Activated T-cell treated with anti-CD3 and anti-CD28 coated beads for 24 hours (primary cell): ENCODE results near the gene CUX1.
A peak's percentile ranks its signal among the peaks of the same experiment; 100 is the strongest.
"Not testable (repeated sequence)": the region's sequence is repeated elsewhere in the genome, so short reads cannot be mapped to it uniquely, and the experiment has no call there.

ENCODE experiments used
- DNase-seq: peaks from one replicate; pipeline ENCODE4 v3.0.0-alpha.2; 2020; ENCODE audit warnings: low read depth

The CUX1 gene

DNA sequence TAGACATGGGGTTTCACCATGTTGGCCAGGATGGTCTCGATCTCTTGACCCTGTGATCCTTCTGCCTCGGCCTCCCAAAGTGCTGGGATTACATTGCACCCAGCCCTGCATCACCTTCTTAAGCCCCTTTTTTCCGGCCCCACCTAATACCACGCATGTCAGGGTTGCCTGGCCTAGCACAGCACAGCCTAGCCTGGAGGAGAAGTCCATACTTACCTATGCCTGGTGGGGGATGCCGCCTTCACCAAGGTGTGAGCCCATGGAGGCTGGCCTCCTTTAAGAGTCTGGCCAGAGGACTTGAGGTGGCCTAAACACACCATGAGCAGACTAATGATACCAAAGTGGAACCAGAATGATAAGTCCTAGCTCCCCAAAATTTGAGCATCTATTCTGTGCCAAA, 22.0 kb upstream of the CUX1 start:
- no peak for DNase-seq

DNA sequence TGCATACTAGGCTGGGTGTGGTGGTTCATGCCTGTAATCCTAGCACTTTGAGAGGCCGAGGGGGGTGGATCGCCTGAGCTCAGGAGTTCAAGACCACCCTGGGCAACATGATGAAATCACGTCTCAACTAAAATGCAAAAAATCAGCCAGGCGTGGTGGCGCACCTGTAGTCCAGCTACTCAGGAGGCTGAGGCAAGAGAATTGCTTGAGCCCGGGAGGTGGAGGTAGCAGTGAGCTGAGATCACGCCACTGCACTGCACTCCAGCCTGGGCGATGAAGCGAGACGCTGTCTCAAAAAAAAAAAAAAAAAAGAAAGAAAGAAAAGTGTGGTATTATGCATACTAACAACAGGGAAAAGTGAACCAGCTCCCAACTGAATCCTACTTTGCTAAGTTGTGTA, 19.3 kb upstream of the CUX1 start:
- DNase-seq = not testable (repeated sequence)

DNA sequence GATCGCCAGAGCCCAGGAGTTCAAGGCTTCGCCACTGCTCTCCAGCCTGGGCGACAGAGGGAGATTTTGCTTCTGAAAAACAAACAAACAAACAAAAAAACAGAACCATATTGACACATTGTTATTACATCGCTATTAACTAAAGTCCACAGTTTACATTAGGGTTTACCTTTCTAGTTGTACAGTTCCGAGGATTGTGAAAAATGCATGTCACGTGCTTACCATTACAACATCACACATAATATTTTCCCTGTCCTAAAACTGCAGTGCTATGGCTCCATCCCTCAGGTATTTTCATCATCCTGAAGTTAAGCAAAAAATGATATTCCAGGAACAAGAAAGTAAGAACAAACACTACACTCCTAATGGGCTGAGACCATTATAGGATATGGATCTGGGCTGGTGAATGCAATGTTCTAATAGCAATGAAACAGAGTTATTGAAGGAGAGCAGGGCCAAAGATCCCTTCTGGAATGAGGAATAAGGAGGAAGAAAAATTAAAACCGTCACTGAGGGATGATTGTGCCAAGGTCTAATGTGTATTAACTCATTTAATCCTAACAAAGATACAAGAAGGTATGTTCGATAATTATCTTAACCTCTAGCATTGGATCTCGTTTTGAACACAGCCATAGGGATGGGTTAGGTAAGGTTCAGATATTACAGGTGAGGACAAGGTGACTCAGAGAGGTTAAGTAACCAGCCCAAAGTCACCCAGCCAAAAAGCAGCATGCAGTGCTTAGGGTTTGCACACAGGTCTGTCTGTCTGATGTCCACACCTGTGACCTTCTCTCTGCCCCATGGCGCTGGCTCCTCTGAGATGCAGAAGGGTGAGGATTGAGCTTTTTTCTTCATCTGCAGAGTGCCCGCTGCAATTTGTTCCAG, 14.0 kb upstream of the CUX1 start:
- DNase-seq = no peak

DNA sequence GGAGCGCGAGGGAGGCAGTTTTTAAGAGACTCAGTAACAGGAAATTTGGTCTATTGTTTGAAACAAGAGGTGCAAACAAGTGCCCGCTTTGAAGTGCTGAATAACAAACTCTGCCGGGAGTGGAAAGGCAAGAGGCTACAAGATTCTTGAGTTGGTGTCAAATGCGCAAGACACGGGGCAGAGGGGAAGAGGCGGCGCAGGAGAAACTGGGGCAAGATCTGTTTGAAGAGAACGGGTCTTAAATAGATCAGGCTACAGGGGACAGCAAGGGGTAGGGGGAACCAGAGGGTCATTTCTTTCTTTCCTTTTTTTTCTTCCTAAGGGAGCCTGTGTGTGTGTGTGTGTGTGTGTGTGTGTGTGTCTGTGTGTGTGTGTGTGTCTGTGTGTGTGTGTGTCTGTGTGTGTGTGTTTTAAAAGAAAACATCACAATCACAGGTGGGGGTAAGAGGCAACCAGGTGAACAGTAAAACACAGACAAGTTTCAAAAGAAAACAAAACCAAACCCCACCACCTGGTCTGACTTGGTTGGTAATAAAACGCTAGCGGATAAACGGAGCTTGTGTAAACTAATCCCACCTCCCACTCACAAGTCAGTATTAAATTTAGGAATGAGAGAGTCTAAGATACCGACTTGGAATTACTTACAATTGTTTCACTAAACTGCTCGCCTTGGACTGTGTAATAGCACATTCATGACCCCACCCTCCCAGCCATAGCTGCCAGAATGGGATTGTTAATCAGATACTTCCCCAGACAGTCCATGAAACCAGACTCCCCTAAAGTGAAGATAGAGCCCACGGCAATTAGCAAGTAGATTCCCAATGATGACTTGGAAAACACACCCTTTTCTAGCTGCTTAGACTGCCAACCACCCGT, 13.1 kb upstream of the CUX1 start:
- DNase-seq = no peak

DNA sequence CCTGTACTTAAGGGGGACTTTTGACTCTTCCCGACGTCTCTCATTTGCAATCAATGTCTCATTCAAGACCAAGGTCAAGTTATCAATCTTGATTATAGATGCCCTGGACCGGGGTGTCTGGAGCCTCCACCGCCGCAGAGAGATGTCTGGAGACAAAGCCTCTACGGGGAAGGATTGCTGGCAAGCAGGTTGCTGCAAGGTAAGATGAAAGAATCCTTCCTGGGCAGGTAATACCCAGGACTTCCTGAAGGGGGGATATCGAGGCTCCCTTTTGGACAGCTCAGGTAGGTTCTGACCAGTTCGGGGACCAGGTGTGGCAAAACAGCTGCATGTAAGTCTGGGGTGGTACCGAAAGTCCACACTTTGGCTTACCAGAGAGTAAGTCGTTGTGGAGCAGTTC, 12.5 kb upstream of the CUX1 start:
- DNase-seq = no peak

DNA sequence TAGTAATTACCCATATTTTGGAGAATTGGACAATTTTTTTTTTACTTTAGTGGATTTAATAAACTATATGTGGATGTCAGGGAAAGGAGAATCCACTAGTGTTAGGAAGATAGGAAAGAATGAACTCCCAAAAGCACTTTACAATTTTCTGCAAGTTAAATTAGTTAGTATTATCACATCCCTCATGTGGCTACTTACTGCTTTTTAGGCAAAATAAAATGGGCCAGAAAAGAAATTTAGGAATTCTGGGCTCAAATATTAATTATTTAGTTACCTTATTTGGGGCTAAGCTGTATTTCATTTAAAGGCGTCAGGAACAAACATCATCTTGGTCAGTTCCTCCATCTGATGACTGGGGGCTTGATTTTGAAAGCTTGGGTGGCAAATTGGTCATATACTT, 4.8 kb upstream of the CUX1 start:
- DNase-seq = no peak

DNA sequence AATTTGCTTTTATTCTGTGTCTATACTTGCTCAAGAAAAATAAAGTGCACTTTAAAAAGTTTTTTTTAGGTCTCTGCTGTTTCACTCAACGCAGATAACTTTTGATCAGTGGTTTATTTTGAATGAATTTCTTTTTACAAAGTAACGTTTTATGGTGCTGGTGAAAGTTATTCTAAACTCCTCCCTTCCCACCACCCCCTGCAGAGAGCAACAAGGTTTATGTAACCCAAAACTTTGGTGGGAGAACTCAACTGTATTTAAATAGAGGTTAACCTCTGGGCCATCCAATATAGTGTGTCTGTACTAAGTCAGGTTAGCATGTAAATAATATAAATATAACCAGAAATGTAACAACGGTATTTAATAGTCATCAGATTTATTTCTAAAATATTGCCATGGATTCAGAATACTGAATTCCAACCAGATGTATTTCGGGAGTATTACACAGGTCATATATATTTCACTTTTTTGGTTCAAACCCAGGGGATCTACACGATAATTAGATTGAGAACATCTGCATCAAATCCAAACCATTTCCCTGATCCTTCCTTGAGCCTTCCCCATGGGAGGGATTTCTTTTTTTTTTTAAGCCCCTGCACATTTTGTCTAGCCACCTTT, 3.9 kb upstream of the CUX1 start:
- no peak for DNase-seq

DNA sequence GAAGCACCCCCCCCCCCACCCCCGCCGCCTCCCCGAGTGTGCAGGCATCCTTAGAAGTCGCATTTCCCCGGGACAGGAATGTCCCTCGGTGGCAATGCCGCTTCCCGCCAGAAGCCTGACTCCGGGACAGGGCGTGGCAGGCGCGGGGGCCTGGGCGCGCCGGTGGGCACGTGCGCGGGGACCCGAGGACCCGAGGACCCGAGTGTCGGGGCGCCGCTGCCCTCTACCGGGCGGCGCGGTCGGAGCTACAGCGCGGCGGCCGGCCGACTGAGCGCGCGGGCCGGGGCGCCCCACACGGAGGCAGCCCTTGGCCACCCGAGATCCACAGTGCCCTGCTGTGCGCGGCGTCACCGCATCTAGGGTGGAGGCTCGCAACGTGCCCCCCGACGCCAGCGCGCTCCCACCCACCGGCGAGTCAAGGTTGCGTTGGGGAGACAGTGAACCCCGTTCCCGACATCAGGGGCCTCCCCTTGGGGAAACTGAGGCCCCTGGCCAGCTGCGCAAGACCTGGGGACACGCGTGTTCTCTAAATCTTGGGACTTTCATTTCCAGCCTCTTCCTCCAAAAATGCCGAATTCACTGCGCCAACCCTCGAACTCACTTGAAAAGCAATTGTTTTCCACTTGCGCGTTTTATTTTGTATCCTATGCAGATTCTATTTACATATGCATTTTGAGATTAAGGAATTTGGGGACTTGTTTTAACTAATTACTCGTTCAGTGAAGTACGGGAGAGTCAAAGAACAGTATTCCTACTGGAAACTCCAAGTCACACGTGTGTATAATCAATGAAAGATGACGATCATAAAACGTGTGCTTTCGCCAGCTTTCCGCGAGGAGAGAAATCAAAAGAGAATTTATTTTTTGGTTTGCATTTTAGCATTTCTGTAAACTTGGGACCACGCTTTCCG, 3.1 kb upstream of the CUX1 start:
- peak; percentile 49 for DNase-seq

DNA sequence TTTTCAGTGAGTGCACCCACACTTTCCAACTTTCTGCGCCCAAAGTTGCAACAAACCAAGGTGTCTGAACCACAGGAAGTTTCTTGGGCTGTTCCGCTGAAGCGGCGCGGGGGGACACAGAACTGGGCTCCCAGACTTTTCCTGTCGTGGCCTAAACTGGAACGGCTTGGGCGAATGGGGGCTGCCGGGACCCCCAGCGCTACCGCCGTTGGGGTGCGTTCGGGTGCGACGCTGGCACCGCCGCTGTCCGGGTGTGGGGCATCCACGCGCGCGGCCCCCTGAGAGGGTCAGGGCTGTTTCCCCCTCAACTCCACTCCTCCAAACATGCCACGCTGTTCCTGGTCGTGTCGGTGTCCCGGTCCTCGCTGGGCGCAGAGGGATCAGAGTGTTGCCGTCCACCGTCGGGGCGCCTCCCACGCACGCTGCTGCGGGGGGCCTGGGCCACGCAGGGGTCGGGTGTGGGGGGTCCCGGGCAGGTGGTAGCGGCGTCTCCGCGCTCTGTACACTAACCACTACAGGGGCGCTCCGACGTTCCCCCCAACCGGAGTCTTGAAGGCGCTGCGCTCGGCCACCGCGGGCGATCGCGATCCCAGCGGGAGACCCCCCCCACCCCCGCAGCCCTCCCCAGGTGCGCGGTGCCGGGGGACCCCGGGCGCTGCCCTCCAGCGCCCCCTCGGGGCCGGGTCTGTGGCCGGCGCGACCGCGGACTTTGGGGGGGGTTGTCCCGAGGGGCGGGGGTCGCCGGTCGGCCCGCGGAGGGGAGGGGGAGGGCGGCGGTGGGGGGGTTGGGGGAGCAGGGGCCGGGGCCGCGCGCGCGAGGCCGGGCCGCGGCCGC, 2.2 kb upstream of the CUX1 start:
- peak; percentile 49 for DNase-seq

DNA sequence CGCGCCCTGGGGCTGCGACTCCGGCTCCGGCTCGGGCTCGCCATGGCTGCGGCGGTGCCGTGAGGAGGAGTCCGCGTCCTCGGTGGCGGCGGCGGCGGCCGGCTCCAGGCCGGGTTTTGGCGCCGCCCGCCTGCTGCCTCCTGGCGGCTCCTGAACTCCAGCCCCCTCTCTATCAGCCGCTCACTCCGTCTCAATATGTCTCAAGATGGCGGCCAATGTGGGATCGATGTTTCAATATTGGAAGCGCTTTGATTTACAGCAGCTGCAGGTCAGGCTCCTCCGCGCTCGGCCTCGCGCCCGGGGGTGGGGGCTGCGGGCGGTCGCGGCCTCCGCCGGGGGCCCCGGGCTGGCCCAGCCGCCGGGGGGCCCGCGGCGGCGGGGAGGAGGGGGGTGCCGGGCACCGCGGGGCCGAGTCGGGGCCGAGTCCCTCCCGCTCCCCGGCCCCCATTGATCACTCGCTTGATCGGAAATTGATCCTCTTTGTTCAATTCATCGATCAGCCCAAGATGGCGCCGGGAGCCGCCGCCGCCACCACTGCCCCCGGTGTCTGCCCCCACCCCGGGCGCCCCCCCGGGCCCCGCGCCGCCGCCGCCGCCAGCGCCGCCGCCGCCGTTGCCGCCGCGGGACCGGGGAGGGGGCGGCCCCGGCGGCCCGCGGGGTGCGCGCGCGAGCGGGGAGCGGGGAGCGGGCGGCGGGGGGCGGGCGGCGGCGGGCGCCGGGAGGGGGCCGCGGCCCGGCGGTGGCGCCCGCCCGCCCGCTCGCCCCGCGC, 1.4 kb upstream of the CUX1 start:
- DNase-seq = peak; percentile 53

DNA sequence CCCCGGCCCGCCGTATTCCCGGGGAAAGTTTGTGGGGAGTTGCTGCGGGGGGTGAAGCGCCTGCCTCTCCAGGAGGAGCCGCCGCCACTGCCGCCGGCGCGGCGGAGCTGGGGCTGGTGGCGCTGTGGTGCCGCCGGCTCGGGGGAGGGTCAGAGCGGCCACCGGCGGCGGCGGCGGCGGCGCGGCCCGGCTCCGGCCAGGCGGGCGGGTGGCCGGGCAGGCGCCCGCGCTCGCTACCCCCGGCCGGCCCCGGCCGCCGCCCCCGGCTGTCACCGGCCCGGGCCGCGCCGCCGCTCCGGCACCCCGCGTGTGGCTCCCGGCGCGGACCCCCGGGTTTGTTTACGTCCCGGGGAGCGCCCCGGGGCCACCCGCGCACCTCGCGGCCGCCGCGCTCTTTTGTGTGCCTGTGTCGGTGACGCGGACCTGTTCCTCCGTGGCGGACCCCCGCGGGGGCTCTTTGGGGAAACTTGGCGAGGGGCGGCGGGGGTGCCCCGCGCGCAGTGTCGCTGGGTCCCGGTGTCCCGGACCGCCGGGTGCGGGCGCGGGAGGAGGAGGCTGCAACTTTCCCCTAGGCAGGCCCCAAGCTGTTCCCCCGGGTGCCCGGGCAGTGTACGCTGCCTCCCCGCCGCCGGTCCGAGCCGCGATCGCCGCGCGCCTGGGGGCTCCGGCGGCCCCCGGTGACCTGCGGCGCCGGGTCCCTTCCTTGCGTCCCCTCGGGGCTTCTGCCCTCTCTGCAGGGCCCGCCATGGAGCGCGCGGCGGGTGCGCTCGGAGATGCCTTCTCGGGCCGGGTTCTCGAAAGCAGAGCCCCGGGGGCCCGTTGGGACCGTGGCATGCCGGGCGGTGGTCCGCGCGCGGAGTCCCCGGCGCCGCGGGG, 593 bp upstream of the CUX1 start:
- DNase-seq = no peak

DNA sequence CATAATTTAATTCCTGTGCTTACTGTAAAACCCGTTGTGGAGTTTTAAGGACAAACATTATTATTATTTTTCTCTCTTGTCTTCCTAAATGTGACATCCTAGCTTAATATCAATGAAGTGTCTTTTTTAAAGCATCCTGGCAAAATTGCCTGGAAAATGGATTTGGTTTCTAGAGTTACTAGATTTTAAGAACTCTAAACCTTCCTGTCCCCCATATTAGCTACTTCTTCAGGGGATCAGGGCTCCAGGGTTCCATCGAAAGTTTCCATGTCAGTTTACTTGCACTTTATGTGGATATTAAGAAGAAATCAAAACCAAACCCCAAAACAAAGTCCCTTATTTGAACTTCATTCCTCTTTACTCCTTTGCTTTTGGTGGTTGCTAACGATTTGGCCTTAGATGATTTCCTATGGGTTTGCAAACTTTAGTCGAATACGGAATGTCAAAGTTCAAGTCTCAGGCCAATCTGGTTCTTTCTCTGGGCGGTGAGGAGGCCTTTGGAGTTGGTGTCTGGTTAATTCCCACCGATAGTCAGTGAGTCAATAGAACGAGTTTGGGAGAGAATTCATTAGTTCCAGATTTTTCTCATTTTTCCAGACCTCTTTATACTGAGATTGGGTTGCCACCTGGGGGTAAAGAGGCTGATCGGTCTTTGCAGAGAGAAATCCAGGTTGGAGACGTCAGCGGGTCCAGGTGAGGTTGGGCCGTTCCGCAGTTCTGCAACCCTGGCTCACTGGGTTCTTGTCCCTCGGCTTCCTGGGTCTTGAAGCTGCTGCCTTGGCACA, 1.1 kb downstream of the CUX1 start:
- DNase-seq = no peak

DNA sequence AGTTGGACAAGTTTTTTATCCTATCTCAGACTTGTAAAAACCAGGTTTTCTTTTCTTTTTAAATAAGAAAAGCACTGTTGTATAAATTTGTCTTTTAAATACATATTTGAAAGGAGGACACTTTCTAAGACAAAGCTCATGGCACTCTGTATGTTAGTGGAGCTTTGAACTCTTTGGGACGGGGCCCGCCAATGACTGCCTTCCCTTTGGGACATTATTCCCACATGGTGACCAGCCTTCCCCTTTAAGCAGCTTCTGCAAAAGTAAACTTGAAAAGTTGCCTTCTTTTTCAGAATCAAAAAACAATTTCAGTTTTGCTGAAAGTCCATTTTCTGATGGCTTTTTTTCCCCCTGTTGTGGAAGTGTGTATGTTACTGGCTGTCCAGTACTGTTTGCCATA, 1.8 kb downstream of the CUX1 start:
- DNase-seq = no peak

DNA sequence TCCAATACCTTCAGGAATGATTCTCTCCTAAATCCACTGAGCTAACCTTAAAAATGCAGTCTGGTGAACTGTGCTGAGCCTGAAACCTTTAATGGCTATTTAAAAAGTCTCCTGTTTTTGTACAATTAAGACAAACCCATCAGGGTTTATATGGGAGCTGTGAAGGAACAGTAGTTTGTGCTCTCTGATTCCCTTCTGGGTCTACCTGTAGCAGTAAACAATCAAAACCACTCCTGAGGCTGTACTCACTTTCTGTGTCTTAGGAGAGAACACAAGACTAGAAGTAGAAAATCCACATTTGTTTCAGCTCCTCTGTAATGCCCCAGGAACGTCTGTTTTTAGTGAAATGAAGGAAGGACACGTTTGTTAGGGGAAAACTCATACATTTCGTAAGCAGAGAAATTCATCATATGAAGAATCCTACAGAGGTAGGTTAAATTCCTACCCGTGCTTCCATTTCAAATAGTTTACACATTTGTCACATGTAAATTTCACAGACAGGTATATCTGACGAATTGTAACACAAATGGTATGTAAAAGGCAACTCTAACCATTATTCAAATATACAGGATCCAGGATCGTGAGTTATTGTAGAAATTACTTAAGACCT, 2.6 kb downstream of the CUX1 start:
- no peak for DNase-seq

DNA sequence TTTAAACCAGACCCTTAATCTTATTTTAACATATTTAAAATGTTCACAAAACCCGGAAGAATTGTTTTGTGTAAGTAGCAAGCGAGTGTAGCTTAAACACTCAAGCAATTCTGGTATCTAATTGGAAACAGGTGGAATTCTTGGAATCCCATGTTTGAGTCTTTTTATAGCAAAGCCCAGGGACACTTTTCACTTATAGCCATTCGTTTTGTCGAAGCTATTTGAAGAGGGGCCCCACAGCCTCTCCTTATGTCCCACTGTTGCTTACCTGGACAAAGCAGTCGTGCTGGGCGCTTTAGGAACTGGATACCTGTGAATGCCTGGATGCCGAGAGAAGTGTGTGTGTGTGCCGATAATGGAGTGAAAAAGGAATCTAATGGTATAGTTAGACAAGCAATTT, 3.3 kb downstream of the CUX1 start:
- no peak for DNase-seq

DNA sequence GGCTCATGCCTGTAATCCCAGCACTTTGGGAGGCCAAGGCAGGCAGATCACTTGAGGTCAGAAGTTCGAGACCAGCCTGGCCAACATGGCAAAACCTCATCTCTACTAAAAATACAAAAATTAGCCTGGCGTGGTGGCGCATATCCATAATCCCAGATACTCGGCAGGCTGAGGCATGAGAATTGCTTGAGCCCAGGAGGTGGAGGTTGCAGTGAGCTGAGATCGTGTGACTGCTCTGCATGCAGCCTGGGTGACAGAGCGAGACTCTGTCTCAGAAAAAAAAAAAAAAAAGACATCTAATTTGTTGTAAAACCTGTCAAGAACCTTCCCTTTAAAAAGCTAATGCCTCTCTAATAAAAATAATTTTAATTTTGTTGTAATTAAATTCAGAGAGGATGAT, 5.2 kb downstream of the CUX1 start:
- not testable (repeated sequence) for DNase-seq

DNA sequence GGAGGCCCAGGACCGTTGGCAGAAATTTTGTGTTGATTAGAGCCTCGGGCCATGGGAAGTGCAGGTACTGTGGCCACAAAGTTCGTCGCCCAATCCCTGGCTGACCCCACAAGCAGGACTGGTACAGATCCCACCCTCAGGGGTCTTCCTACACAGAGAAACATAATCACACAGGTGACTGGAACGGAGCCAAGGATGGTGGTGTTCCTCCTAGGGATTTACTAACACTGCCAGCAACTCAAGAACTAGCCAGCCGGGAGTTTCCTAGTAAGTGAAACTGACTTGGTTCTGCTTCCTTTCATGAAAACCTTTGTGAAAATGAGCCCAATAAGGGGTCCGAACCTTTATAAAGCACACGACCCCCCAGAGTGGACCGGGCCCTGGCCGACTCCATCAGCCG, 5.7 kb downstream of the CUX1 start:
- no peak for DNase-seq

DNA sequence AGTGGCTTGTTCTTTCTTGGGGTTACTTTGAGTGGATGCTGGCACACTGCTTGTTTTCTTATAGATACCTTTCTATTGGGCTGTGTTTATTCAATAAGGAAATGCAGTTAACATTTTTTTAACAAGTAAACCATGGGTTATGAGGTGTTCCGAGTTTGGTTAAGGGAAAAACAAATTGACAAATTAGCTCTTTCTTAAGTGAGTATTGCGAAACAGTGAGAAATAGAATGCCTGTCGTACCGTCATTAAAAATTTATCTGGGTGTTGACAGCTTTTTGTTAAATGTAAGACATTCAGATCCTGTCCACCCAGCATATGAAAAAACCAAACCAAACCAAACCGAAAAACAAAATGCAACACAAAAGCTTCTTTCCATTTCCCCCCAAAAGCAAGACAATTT, 6.2 kb downstream of the CUX1 start:
- DNase-seq = no peak
